Type B pancreatic cell (in vitro differentiated cells): Measurements from ENCODE around the gene GPR160. TPM values are rescaled to one million over a fixed set of nuclear protein-coding genes. Genes with fewer than 3 reads are reported as not detected.

Experiments
- DNase-seq: peaks from one replicate; pipeline ENCODE4 v3.0.0; 2021; ENCODE audit warnings: mixed read lengths; ENCODE audit not compliant: unreplicated experiment; ENCODE audit errors: extremely low spot score
- H3K27ac Mint-ChIP-seq: 2 replicates; pipeline ENCODE4 v1.8.0; 2021; ENCODE audit warnings: mild to moderate bottlenecking, mixed read lengths
- H3K27me3 Mint-ChIP-seq: 2 replicates; pipeline ENCODE4 v1.8.0; 2021; ENCODE audit warnings: mixed read lengths
- H3K36me3 Mint-ChIP-seq: 2 replicates; pipeline ENCODE4 v1.8.0; 2021; ENCODE audit warnings: mixed read lengths
- H3K4me1 Mint-ChIP-seq: one replicate; pipeline ENCODE4 v1.8.0; 2021; ENCODE audit warnings: mixed read lengths; ENCODE audit not compliant: unreplicated experiment
- H3K4me3 Mint-ChIP-seq: 2 replicates; pipeline ENCODE4 v1.8.0; 2021; ENCODE audit warnings: mild to moderate bottlenecking, mixed read lengths
- H3K9me3 Mint-ChIP-seq: 2 replicates; pipeline ENCODE4 v1.8.0; 2021; ENCODE audit warnings: mixed read lengths
- total RNA-seq: library from RNA; stranded (reverse); gene quantifications from 2 replicates; pipeline ENCODE4 v1.2.1, GENCODE V29; 2021; ENCODE audit warnings: low replicate concordance
- TF ChIP-seq, protein P1 (sequence below): fragments of 200-600 bp; sonication (generic); conservative IDR thresholded peaks from 2 replicates; pipeline ENCODE4 v1.5.0; 2021; ENCODE audit warnings: antibody characterized with exemption, mild to moderate bottlenecking

Gene GPR160
- total RNA-seq, 1 donor from 2014 or later, result 7.3 TPM

DNA sequence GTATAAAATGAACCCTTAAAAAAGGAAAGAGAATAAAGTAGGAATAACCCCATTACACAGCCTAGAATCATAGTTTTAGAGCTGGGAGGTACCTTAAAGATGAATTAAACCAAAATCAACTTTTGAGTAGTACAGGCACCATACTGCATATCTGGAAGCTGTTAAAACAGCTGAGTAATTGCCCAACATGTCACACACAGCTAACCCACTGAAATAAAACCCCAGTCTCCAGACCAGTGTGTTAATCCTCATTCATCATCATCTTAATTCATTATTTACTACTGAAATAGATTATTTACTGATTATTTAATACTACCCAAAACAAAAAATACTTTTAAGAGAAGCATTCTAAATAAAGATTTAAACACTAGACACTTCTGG lies 52.8 kb downstream of the GPR160 start:
- Mint-ChIP-seq H3K9me3 (no peaks in the 10 kb centered on the region), H3K27ac (no peak overlapping the region), H3K4me3 (no peak overlapping the region), H3K36me3 (peaks cover 36% of the 10 kb centered on the region), H3K4me1 (no peaks in the 10 kb centered on the region), H3K27me3 (no peaks in the 10 kb centered on the region)
- TF ChIP-seq, protein P1, sequence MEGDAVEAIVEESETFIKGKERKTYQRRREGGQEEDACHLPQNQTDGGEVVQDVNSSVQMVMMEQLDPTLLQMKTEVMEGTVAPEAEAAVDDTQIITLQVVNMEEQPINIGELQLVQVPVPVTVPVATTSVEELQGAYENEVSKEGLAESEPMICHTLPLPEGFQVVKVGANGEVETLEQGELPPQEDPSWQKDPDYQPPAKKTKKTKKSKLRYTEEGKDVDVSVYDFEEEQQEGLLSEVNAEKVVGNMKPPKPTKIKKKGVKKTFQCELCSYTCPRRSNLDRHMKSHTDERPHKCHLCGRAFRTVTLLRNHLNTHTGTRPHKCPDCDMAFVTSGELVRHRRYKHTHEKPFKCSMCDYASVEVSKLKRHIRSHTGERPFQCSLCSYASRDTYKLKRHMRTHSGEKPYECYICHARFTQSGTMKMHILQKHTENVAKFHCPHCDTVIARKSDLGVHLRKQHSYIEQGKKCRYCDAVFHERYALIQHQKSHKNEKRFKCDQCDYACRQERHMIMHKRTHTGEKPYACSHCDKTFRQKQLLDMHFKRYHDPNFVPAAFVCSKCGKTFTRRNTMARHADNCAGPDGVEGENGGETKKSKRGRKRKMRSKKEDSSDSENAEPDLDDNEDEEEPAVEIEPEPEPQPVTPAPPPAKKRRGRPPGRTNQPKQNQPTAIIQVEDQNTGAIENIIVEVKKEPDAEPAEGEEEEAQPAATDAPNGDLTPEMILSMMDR, result no peak
- DNase-seq, result no peak

DNA sequence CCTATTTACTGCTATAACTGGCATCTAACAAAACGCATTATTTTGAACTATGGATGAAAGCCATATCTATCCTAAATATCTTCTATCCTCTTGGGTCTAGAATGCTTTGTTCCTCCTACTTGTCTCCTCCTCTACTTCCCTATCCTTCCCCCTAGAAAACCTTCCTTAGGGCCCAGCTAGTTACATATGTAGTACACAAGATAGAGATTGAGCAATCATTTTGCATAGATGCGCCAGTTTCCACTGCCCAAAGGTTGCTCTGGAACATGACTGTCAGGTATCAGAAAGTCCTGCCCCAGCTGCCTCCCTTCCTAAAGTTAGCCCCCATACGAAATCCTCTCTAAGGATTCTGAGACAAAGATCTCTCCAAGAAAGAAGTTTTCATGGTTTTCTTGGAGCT lies 55.1 kb downstream of the GPR160 start:
- Mint-ChIP-seq H3K27ac (no peak overlapping the region), H3K4me3 (no peak overlapping the region), H3K36me3 (peaks cover 41% of the 10 kb centered on the region), H3K27me3 (no peaks in the 10 kb centered on the region), H3K9me3 (no peaks in the 10 kb centered on the region), H3K4me1 (no peaks in the 10 kb centered on the region)
- TF ChIP-seq, protein P1, result no peak
- no peak for DNase-seq

DNA sequence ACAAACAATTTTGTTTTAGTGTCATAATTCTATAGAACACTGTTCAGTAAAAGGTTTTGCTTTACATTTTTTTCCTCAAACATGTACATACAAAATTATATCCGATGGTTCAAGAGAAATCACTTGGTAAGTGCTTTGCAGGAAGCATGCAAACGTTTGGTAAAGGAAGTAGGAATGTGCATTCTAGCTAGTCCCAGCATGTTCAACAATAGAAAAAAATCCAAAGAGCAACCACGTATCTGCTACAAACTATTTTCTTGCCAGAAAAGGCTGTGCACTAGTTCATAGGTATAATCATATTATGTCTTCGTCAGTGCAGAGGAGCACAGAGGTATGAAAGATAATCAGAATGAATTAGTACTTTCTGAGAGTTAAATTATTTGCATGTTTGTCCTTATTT lies 58.0 kb downstream of the GPR160 start:
- no peak overlapping the region for H3K4me3 Mint-ChIP-seq
- H3K4me1 Mint-ChIP-seq, result no peaks in the 10 kb centered on the region
- H3K9me3 Mint-ChIP-seq, result no peaks in the 10 kb centered on the region
- H3K27me3 Mint-ChIP-seq, result no peaks in the 10 kb centered on the region
- TF ChIP-seq, protein P1, result no peak
- H3K27ac Mint-ChIP-seq, result no peak overlapping the region
- no peak for DNase-seq
- H3K36me3 Mint-ChIP-seq, result peaks cover 44% of the 10 kb centered on the region

DNA sequence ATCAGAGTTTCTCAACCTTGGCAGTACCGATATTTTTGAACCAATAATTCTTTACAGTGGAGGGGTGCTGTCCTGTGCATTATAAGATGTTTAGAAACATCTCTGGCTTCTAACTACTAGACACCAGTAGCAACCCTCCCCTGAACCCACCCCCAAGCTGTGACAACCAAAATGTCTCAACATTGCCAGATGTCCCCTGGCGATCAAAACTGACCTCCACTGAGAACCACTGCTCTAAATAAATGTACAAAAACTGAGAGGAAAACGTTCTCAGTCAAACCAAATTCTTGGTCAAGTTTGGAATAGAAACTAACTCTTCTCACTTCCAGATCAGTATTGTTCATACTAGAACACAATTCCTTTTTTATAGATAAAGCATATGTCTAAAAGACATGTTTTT lies 58.5 kb downstream of the GPR160 start:
- TF ChIP-seq, protein P1, result no peak
- Mint-ChIP-seq H3K36me3 (peaks cover 39% of the 10 kb centered on the region), H3K4me1 (no peaks in the 10 kb centered on the region), H3K9me3 (no peaks in the 10 kb centered on the region), H3K27ac (no peak overlapping the region), H3K27me3 (no peaks in the 10 kb centered on the region), H3K4me3 (no peak overlapping the region)
- no peak for DNase-seq

DNA sequence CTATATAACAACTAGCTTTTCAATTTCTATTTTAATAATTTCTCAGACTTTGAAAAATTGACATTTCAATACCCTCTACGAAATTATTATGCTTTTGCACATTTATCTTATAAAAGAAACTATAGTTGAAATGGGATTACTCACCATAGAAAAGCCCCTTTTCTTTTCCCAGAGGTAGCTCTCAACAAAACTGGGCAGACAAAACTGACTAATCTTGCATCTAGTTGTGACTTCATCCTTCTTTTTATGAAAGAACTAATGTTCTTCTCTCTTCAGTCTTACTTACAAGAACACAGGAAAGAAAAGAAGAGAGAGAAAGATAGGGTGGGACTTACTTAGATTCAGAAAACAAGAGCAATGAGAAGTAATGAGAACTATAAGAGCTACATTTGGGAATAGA lies 61.0 kb downstream of the GPR160 start:
- TF ChIP-seq, protein P1, result no peak
- Mint-ChIP-seq H3K4me3 (no peak overlapping the region), H3K4me1 (no peaks in the 10 kb centered on the region), H3K27me3 (no peaks in the 10 kb centered on the region), H3K27ac (no peak overlapping the region), H3K9me3 (no peaks in the 10 kb centered on the region), H3K36me3 (peaks cover 34% of the 10 kb centered on the region)
- no peak for DNase-seq

DNA sequence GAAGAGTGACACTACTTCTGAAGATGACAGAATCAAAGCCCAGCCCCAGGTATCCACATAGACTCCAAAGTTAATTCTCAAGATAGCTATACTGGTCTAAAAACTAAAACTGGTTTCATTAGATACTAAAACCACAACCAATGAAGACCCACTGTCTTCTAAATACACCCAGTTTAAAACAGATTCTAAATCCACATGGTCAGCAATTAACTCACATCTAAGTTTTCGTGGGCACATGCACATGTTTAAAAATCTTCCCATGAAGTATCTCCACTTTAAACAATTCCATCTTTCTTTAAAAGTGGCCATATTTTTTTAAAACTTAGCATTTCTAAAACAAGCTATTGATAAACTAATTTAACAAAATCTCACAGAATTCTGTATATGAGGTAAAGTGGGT lies 63.1 kb downstream of the GPR160 start:
- Mint-ChIP-seq H3K4me3 (no peak overlapping the region), H3K9me3 (no peaks in the 10 kb centered on the region), H3K4me1 (no peaks in the 10 kb centered on the region), H3K36me3 (peaks cover 17% of the 10 kb centered on the region), H3K27ac (no peak overlapping the region), H3K27me3 (no peaks in the 10 kb centered on the region)
- TF ChIP-seq, protein P1, result no peak
- DNase-seq, result no peak
